Measurements from ENCODE around the gene TRIM3.

DNA sequence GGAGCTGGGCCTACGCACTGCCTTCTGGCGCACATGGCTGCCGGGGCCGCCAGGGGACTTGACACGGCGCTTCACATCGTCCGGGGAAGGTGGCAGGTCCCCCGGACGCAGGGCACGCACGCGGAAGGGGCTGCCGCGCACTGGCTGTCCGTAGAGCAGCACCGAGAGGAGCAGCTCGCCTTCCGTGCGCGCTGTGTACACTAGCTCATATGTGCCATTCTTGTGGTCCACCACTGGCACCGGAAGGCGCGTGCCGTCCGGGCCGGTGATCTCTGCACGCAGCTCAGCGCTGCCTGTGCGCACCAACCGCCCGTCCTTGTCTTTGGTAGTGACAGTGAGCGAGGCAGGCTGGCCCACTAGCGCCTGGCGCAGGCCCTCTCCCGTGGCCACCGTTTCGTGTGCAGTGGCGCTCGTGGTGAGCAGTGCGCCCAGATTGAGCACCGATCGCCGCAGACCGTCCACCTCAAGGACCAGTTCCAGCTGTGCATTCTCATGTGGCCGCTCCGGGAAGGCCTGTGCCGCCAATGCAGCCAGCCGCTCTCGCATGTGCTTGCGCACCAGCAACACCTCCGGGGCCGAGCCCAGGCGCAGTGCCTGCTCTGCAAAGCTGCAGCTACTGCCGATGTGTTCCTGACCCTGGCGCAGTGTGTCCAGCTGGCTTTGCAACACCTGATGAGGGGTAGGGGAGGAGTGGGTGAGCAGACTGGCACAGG, 17.2 kb downstream of the TRIM3 start:
- TF ChIP-seq, protein P1, sequence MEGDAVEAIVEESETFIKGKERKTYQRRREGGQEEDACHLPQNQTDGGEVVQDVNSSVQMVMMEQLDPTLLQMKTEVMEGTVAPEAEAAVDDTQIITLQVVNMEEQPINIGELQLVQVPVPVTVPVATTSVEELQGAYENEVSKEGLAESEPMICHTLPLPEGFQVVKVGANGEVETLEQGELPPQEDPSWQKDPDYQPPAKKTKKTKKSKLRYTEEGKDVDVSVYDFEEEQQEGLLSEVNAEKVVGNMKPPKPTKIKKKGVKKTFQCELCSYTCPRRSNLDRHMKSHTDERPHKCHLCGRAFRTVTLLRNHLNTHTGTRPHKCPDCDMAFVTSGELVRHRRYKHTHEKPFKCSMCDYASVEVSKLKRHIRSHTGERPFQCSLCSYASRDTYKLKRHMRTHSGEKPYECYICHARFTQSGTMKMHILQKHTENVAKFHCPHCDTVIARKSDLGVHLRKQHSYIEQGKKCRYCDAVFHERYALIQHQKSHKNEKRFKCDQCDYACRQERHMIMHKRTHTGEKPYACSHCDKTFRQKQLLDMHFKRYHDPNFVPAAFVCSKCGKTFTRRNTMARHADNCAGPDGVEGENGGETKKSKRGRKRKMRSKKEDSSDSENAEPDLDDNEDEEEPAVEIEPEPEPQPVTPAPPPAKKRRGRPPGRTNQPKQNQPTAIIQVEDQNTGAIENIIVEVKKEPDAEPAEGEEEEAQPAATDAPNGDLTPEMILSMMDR (conservative IDR thresholded peaks at IDR 0.05 in 1 of 2, IDR thresholded peaks at IDR 0.05 in 1 of 2; ENCODE audit: extremely low read depth in 1 of 2, insufficient read depth in 1 of 2, low read depth in 1 of 2, low read length in 2 of 2), result no peak
- TF ChIP-seq EZH2 (IDR thresholded peaks at IDR 0.05; ENCODE audit: borderline replicate concordance, low read length), result no peak
